Right ventricle myocardium superior (tissue), 1 donor: ENCODE results near the gene IRF7. TPM values are rescaled to one million over a fixed set of nuclear protein-coding genes. Genes with fewer than 3 reads are reported as not detected.
A peak's percentile ranks its signal among the peaks of the same experiment; 100 is the strongest.

Source experiments
- ATAC-seq: fragments of 200-7000 bp; cut with Tn5 transposase; one replicate; pipeline ENCODE4 v1.9.1; 2020; ENCODE audit warnings: mild to moderate bottlenecking; ENCODE audit not compliant: poor library complexity
- DNase-seq: peaks from one replicate; pipeline ENCODE4 v3.0.0-alpha.2; 2020
- intact Hi-C: fragments of 100-400 bp; cut with DNase I; formaldehyde crosslinking; loops from one replicate; pipeline ENCODE4 v1.11.2; 2022
- total RNA-seq: library from RNA; stranded (reverse); fragmentation: NEBNext Ultra II Directional; extraction: Animal tissue kit (Norgen Biotek cat#: 25700); gene quantifications from one replicate; pipeline ENCODE4 v1.2.1, GENCODE V29; 2021
- donor health status: DM: no; HTN: yes; CAD: no; lungs with severe emphysema.

IRF7 gene
- total RNA-seq, 1 donor from 2014 or later = 7.5 TPM

DNA sequence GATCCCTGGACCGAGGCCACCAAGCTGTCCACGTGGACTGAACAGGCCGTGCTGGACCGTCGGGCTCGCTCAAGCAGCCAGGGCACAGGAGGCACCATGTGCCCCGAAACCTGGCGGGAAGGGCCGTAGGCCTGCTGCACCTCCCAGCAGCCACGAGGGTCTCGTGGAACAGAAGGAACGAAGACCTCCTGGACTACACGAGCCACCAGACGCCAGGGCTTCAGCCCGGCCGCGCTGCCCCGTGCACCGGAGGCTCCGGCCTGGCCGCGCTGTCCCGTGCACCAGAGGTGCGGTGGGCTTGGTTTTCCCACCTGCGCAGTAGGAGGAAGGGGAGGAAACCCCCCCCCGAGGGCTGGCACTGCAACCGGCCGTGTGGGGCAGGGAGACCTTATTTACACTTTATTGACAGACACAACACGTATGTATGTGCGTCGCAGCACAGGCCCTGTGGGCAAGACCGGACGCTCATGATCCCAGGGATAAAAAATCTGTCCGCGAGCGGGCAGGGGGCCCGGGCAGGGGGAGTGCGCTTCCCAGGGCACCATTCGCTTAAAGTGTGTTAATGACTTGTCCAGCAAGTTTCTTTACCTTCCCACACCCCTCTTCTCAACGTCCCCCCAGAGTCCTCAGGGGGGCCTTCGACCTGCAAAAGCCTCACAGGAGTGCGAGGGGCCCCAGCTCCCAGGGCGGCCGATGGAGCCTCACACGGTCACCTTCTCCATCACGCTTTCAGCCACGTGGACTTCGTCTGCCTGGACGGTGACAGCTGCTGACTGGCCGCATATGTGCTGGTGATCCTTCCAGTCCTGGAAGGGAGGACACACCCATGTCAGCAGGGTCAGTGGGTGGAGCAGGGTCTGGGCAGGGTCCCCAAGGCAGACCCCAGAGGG lies 28.3 kb upstream of the IRF7 start:
- no peak for ATAC-seq
- intact Hi-C loops = no loop called here
- no peak for DNase-seq

DNA sequence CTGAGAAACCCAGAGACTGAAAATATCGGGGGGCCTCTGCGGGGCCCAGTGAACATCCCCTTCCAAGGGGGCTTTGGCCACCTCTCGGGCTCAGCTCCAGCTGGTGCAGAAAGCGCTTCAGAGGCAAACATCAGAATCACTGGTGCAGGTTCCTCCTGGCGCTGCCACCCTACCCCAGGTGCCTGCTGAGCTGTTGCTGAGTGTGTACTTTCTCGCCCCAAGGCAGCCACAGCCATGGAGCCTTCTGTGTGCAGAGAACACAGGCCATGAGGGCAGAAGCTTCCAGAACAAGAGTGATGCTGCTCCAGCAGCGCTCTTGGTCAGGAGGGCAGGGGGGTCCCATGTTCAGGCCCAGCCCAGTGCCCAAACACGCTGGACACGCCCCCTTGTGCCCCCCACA lies 27.6 kb upstream of the IRF7 start:
- intact Hi-C loops = no loop called here
- no peak for ATAC-seq
- DNase-seq = no peak

DNA sequence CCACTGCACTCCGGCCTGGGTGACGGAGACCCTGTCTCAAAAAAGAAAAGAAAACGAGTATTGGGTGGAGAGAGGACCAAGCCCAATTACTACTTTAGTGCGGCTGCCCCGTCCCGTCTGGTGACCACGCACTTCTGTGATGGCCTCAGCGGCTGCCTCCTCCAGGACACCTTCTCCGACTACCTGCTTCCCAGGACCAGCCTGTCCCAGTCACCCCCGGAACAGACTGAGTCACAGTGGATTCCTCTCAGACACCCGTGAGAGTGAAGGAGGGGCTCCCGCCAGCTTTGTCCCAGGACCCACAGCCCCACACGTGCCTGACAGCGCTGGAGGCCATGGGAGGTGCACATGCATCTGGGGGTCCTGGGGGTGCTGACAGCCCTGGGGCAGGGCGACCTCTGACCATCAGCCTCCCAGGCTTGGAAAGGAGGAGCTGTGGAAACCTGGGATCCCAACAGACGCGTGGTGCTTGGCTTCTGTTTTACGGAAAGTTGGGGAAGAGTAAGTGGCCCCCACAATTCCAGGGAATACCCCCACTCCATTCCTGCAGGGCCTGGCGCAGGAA lies 26.1 kb upstream of the IRF7 start:
- no peak for DNase-seq
- intact Hi-C loops = no loop called here
- no peak for ATAC-seq

DNA sequence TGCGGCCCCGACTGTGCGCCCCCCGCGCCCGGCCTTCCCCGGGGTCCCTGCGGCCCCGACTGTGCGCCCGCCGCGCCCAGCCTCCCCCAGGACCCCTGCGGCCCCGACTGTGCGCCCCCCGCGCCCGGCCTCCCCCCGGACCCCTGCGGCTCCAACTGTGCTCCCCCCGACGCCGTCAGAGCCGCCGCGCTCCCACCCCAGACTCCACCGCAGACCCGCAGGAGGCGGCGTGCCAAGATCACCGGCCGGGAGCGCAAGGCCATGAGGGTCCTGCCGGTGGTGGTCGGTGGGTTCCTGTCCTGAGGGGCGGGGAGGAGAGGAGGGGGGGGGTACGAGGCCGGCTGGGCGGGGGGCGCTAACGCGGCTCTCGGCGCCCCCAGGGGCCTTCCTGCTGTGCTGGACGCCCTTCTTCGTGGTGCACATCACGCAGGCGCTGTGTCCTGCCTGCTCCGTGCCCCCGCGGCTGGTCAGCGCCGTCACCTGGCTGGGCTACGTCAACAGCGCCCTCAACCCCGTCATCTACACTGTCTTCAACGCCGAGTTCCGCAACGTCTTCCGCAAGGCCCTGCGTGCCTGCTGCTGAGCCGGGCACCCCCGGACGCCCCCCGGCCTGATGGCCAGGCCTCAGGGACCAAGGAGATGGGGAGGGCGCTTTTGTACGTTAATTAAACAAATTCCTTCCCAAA lies 24.4 kb upstream of the IRF7 start:
- intact Hi-C loops = no loop called here
- no peak for DNase-seq
- ATAC-seq = no peak

DNA sequence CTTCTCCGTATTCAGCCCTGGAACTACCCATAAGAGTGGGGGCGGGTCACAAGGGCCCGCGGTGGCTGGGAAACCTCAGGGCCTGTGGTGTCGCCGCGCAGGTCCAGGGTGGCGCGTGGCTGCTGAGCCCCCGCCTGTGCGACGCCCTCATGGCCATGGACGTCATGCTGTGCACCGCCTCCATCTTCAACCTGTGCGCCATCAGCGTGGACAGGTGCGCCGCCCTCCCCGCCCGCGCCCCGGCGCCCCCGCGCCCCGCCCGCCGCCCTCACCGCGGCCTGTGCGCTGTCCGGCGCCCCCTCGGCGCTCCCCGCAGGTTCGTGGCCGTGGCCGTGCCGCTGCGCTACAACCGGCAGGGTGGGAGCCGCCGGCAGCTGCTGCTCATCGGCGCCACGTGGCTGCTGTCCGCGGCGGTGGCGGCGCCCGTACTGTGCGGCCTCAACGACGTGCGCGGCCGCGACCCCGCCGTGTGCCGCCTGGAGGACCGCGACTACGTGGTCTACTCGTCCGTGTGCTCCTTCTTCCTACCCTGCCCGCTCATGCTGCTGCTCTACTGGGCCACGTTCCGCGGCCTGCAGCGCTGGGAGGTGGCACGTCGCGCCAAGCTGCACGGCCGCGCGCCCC lies 23.7 kb upstream of the IRF7 start:
- intact Hi-C loops = no loop called here
- no peak for DNase-seq
- ATAC-seq = no peak

DNA sequence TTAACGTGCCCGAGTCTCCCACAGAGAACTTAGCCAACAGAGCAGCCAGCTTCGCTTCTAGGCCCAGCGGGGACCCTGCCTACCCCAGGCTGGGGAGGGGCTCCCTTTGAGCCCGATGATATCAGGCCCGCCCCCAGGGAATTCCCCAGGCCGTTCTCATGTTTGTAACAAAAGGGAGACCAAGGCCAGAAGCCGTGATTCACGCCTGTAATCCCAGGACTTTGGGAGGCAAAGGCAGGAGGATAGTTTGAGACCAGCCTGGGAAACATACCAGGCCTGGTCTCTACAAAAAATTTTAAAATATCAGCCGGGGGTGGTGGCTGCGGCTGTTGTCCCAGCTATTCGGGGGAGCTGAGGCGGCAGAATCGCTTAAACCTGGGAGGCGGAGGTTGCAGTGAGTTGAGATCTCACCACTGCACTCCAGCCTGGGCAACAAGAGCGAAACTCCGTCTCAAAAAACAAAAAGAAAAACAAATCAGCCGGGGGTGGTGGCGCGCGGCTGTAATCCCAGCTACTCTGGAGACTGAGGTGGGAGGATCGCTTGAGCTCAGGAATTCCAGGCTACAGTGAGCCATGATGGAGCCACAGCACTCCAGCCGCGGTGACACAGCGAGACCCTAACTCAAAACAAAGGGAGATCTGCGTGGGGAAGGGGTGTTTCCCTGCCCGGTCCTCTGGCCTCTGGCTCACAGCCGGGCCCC lies 23.0 kb upstream of the IRF7 start:
- ATAC-seq (no peak), DNase-seq (no peak)
- intact Hi-C loops = no loop called here

DNA sequence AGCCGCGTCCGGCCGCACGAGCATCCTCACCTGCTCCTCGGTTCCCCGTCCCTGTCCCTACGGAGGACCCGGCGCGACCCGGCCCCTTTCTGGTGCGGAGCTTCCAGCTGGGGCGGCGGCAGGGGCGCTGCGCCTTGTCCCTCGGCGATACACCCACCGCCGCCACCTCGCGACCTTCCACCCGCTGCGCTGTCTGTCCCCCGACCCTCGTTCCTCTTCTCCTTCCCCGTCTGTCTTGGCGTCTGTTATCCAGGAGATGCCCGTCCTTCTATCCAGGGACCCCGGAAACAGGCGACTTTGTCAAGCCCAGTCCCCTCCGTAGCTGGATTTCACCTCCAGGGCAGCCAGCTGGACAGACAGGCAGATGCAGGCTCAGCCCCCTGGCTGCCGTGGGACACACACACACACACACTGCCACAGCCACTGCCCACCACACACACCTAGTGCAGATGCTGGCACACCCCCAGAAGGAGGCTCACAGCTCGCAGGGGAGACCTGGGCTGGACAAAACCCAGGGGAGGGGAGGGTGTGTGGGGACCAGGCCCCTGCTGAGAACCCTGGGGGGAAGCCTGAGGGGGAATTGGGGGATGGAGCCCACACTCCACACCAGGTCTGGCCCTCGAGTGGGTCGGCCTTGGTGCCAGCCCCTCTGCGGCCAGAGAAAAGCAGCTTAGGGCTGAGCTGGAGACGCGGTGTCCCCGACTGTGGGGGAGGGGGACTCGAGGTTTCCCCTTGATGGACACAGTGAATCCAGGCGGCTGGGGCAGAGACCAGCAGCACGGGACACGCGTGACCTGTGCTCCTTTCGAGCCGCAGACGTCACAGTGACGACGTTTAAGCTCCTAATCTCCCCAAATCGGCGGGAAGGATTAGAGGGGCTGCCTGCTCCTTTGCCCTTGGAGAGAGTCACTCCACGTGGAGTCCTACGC lies 22.1 kb upstream of the IRF7 start:
- intact Hi-C loops = no loop called here
- ATAC-seq = no peak
- no peak for DNase-seq

DNA sequence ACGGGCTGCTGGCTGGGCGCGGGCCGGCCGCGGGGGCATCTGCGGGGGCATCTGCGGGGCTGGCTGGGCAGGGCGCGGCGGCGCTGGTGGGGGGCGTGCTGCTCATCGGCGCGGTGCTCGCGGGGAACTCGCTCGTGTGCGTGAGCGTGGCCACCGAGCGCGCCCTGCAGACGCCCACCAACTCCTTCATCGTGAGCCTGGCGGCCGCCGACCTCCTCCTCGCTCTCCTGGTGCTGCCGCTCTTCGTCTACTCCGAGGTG lies 21.5 kb upstream of the IRF7 start:
- no peak for DNase-seq

DNA sequence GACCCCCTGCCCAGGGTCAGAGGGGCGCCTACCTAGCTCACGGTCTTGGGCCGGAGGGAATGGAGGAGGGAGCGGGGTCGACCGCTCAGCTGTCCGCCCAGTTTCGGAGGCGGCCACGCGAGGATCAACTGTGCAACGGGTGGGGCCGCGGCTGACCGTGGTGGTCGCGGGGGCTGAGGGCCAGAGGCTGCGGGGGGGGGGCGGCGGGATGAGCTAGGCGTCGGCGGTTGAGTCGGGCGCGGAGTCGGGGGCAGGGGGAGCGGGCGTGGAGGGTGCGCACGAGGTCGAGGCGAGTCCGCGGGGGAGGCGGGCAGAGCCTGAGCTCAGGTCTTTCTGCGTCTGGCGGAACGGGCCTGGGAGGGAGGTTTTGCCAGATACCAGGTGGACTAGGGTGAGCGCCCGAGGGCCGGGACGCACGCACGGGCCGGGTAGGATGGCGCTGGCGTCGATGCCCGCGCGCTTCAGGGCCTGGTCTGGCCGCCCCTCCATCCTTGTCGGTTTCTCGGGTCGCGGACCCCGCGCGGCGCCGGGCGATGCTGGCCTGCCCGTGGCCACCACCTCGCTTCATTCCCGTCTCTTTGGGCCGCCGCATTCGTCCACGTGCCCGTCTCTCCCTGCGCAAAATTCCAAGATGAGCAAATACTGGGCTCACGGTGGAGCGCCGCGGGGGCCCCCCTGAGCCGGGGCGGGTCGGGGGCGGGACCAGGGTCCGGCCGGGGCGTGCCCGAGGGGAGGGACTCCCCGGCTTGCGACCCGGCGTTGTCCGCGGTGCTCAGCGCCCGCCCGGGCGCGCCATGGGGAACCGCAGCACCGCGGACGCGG lies 21.0 kb upstream of the IRF7 start, which contains the start of gene DRD4:
Gene DRD4, plus strand, starts transcription at position 759 of the 822 bp plus-strand sequence. Its CDS starts 36 bp downstream, at position 795.
- intact Hi-C loops = no loop called here
- DNase-seq = no peak
- peak; percentile 57 for ATAC-seq

More for the DNA sequence above, 21.5 kb upstream of the IRF7 start:
- ATAC-seq = no peak
- intact Hi-C loops = no loop called here

DNA sequence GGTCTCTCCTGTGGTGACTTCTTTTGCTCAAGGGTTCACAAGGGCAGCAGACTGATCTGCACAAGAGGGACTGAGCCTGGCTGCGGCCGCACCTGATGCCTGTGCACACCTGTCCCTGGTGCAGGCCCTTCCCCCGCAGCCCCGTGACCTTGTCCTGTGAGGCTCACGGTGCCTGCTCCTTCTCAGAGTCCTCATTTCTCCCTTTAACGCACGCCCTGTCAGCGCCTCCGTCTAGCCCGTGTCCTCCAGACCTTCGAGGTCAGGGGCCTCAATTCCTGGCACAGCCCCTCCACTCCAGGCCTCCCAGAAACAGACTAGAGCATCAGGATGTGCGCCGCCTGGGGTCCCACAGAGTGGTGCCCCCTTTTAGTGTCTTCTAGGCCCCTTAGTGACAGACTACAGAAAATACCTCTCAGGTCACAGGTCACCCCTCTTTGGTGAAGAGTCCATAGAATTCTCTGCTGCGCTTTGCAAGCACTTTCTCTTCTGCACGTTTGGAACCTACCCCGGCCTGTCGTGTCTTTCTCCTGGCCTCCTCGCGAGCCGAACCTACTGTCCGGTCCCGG lies 20.3 kb upstream of the IRF7 start:
- intact Hi-C loops = no loop called here
- ATAC-seq (no peak), DNase-seq (no peak)

DNA sequence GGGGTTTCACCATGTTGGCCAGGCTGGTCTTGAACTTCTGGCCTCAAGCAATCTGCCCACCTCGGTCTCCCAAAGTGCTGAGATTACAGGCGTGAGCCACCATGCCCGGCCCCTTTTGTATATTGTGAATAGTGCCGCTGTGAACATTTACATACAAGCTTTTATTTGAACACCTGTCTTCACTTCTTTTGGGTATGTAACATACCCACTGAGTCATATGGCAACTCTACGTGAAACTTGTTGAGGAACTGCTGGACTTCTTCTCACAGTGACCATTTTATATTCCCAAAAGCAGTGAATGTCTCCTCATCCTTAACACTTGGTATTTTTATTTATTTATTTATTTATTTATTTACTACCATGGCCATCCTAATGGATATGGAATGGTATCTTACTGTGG lies 15.1 kb upstream of the IRF7 start:
- intact Hi-C loops = no loop called here
- no peak for ATAC-seq
- DNase-seq = no peak

DNA sequence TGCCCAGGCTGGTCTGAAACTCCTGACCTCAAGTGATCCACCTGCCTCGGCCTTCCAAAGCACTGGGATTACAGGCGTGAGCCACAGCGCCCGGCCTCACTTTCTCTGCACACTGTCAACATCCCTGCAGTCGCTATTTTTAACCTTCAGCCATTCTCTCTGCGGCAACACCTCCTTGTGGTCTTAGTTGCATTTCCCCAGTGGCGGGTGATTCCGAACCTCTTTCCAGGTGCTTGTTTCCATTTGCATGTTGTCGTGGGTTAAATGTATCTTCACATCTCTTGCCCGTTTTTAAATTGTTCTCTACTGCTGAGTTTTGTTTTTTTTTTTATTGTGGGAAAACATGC lies 13.5 kb upstream of the IRF7 start:
- intact Hi-C loops = no loop called here
- DNase-seq = no peak

DNA sequence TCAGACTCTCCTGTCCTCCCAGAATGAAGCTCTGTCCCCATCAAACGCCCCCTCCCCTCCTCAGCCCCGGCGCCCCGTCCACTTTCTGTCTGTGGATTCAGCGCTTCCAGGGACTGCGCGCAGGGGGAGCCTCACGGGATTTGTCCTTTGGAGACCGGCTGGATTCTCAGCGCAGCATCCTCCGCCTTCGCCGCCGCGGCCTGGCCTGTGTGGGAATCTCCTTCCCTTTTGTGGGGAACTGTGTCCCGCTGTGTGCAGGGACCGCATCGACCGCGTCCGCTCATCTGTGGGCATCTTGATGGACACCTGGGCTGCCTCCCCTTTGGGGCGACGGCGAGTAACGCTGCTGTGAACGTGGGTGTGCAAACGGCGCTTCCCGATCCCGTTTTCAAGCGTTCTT lies 12.3 kb upstream of the IRF7 start:
- intact Hi-C loops = no loop called here
- ATAC-seq = no peak
- DNase-seq = no peak

More for the DNA sequence above, 13.5 kb upstream of the IRF7 start:
- peak; percentile 75 for ATAC-seq

DNA sequence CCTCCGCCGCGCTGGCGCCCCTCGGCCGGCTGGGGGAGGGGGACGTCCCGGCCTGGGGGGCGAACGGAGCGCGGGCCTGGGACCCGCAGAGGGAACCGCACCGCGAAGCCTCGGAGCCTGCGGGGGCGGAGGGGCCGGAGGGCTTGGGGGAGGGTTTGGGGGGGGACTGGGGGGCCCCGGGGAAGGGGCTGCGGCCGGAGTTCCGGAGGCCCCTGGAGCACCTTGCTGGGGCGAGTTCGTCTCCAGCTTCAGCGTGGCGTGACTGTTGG lies 11.5 kb upstream of the IRF7 start:
- intact Hi-C loops = no loop called here

DNA sequence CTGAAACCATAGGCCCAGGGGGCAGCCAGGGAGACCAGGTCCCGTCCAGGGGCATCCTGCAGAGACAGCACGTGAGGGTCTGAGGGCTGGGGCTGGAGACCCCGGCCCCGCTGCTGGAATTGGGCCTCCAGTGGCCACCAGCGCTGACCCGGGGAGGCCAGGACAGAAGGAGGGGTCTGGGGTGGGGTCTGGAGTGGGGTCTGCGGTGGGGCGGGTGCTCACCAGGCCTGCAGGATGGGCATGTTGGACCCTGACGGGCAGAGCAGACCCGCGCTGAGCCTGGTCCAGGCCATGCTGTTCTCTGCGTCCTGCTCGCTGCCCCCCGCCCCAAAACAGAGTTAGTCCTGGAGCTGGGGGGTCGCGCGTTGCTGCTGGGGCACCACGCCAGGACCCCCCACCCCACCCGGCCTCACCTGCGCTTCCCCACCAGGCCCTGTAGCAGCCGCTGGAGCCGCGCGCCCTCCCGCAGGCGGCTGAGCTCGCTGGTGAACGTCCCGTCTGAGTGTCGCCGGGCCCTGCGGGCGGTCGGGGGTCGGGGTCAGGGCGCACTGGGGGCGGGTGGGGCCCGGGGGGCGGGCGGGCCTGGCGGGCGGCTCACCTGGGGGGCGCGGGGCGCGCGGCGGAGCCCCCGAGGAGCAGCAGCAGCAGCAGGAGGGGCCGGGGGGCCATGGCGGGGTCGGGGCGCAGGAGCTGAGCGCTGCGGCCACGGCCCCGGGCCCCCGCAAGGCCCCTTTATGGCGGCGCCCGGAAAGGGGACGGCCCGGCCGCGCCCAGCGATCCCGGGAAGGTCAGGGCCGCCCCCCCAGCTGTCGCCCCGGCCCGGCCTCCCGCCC lies 10.9 kb upstream of the IRF7 start, which contains the start of gene SCT:
Gene SCT, minus strand, starts transcription at position 707 of the 833 bp plus-strand sequence. Its CDS starts 38 bp downstream, at position 669.
- DNase-seq = no peak
- intact Hi-C loops = no loop called here
- ATAC-seq = no peak

More for the DNA sequence above, 11.5 kb upstream of the IRF7 start:
- no peak for ATAC-seq
- no peak for DNase-seq

DNA sequence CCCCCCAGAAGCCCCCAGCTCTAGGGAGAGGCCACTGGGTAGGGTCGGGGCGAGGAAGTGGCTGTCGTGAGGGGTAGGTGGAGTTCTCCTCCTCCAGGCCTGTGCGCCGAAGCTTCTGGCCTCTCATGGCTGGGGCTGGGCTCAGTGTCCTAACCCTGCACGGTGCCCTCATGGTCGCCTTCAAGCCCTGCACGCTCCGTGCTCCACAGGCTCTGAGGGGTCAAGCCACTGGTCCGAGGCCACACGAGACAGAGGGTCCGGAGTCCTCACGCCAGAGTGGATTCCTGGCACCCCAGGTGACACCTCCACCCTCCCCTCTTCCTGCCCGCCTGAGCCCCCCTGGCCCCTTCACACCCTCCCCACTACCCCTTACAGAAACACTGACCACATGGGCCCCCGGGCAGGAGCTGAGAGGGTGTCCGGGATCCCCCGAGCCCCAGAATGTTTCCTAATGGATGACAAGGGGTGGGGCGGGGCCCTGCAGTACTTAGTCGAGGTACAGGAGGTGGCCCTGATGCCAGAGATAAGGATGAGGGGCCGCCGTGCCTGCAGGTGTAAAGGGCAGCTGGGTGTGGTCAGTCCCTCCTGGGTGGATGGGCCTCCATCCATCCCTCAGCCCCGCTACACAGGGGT lies 10.0 kb upstream of the IRF7 start:
- intact Hi-C loops = no loop called here

More for the DNA sequence above, 10.0 kb upstream of the IRF7 start:
- ATAC-seq (peak; percentile 7), DNase-seq (no peak)
